ES-I3 (cell line): ENCODE data around the gene KRTAP20-1.

Experiments
- H3K36me3 ChIP-seq: 2 replicates; pipeline ENCODE4 v1.6.1; 2013; ENCODE audit warnings: mild to moderate bottlenecking, low read length, control low read depth, moderate library complexity; ENCODE audit not compliant: insufficient read depth
- H3K4me1 ChIP-seq: 2 replicates; pipeline ENCODE4 v1.6.1; 2013; ENCODE audit warnings: mild to moderate bottlenecking, control low read depth, low read length; ENCODE audit not compliant: insufficient read depth
- H3K9ac ChIP-seq: 2 replicates; pipeline ENCODE4 v1.6.1; 2013; ENCODE audit warnings: low read depth, mild to moderate bottlenecking, low read length, moderate library complexity
- H3K9me3 ChIP-seq: 2 replicates; pipeline ENCODE4 v1.6.1; 2013; ENCODE audit warnings: mild to moderate bottlenecking, low read length, moderate library complexity; ENCODE audit not compliant: control insufficient read depth, insufficient read depth

Gene KRTAP20-1

GRCh38 chr21:30616125-30616524 lies at the start of gene KRTAP20-1:
TSS of gene KRTAP20-1 (plus strand) at chr21:30616425. CDS start at chr21:30616455, 30 bp downstream.
- Histone ChIP-seq H3K9me3 (no peaks in the 10 kb centered on the region), H3K36me3 (no peaks in the 10 kb centered on the region), H3K9ac (no peak within 1 kb of the TSS), H3K4me1 (no peaks in the 10 kb centered on the region)

- no peaks in the 10 kb centered on the region for H3K4me1 ChIP-seq
Observed at GRCh38 chr21:30567617-30568016, 48.6 kb upstream of the KRTAP20-1 start.

GRCh38 chr21:30577766-30578165 lies 38.5 kb upstream of the KRTAP20-1 start:
- no peaks in the 10 kb centered on the region for H3K36me3 ChIP-seq
- no peak overlapping the region for H3K9ac ChIP-seq
- no peaks in the 10 kb centered on the region for H3K4me1 ChIP-seq
- no peaks in the 10 kb centered on the region; the same call in 1 of the 2 replicates for H3K9me3 ChIP-seq

More at GRCh38 chr21:30567617-30568016, 48.6 kb upstream of the KRTAP20-1 start:
- Histone ChIP-seq H3K9me3 (no peaks in the 10 kb centered on the region), H3K9ac (no peak overlapping the region), H3K36me3 (no peaks in the 10 kb centered on the region)

GRCh38 chr21:30579346-30579745 lies 36.9 kb upstream of the KRTAP20-1 start:
- Histone ChIP-seq H3K9me3 (no peaks in the 10 kb centered on the region), H3K36me3 (no peaks in the 10 kb centered on the region), H3K4me1 (no peaks in the 10 kb centered on the region), H3K9ac (no peak overlapping the region)

- H3K9ac ChIP-seq = no peak overlapping the region
- no peaks in the 10 kb centered on the region for H3K9me3 ChIP-seq
Observed at GRCh38 chr21:30580132-30580531, 36.1 kb upstream of the KRTAP20-1 start.

GRCh38 chr21:30582870-30583269 lies 33.4 kb upstream of the KRTAP20-1 start:
- no peaks in the 10 kb centered on the region for H3K36me3 ChIP-seq
- no peaks in the 10 kb centered on the region for H3K9me3 ChIP-seq
- no peaks in the 10 kb centered on the region for H3K4me1 ChIP-seq
- no peak overlapping the region for H3K9ac ChIP-seq

More at GRCh38 chr21:30580132-30580531, 36.1 kb upstream of the KRTAP20-1 start:
- H3K4me1 ChIP-seq = no peaks in the 10 kb centered on the region
- H3K36me3 ChIP-seq = no peaks in the 10 kb centered on the region

GRCh38 chr21:30590297-30590696 lies 25.9 kb upstream of the KRTAP20-1 start, which contains the start of gene KRTAP22-2:
TSS of gene KRTAP22-2 (minus strand) at chr21:30590397.
- Histone ChIP-seq H3K36me3 (no peaks in the 10 kb centered on the region), H3K9ac (no peak within 1 kb of the TSS), H3K4me1 (no peaks in the 10 kb centered on the region), H3K9me3 (no peaks in the 10 kb centered on the region)

- H3K9ac ChIP-seq = no peak within 1 kb of the TSS
- no peaks in the 10 kb centered on the region for H3K4me1 ChIP-seq
- no peaks in the 10 kb centered on the region for H3K9me3 ChIP-seq
- no peaks in the 10 kb centered on the region for H3K36me3 ChIP-seq
Observed at GRCh38 chr21:30592140-30592539, 24.1 kb upstream of the KRTAP20-1 start, which contains the start of gene KRTAP6-3. TSS of gene KRTAP6-3 (plus strand) at chr21:30592440. CDS start at chr21:30592446, 6 bp downstream.

GRCh38 chr21:30598802-30599201 lies 17.4 kb upstream of the KRTAP20-1 start, which contains the start of gene KRTAP6-2:
TSS of gene KRTAP6-2 (minus strand) at chr21:30598902. CDS start at chr21:30598874, 28 bp downstream.
- Histone ChIP-seq H3K36me3 (no peaks in the 10 kb centered on the region), H3K4me1 (no peaks in the 10 kb centered on the region), H3K9ac (no peak within 1 kb of the TSS), H3K9me3 (no peaks in the 10 kb centered on the region)

GRCh38 chr21:30600787-30601186 lies 15.4 kb upstream of the KRTAP20-1 start, which contains the start of gene KRTAP22-1:
TSS of gene KRTAP22-1 (plus strand) at chr21:30601087.
- Histone ChIP-seq H3K9me3 (no peaks in the 10 kb centered on the region), H3K36me3 (no peaks in the 10 kb centered on the region), H3K9ac (no peak within 1 kb of the TSS), H3K4me1 (no peaks in the 10 kb centered on the region)

- Histone ChIP-seq H3K4me1 (no peaks in the 10 kb centered on the region), H3K9me3 (no peaks in the 10 kb centered on the region), H3K9ac (no peak overlapping the region), H3K36me3 (no peaks in the 10 kb centered on the region)
Observed at GRCh38 chr21:30605968-30606367, 10.3 kb upstream of the KRTAP20-1 start.

GRCh38 chr21:30612132-30612531 lies 4.1 kb upstream of the KRTAP20-1 start:
- no peaks in the 10 kb centered on the region for H3K36me3 ChIP-seq
- no peak overlapping the region for H3K9ac ChIP-seq
- H3K9me3 ChIP-seq = no peaks in the 10 kb centered on the region
- no peaks in the 10 kb centered on the region for H3K4me1 ChIP-seq

- Histone ChIP-seq H3K9ac (no peak within 1 kb of the TSS), H3K9me3 (no peaks in the 10 kb centered on the region), H3K4me1 (no peaks in the 10 kb centered on the region), H3K36me3 (no peaks in the 10 kb centered on the region)
Observed at GRCh38 chr21:30613836-30614235, 2.4 kb upstream of the KRTAP20-1 start, which contains the start of gene KRTAP6-1. TSS of gene KRTAP6-1 (minus strand) at chr21:30613930. CDS start at chr21:30613904, 26 bp downstream.

GRCh38 chr21:30615199-30615598 lies 1.0 kb upstream of the KRTAP20-1 start:
- Histone ChIP-seq H3K36me3 (no peaks in the 10 kb centered on the region), H3K9me3 (no peaks in the 10 kb centered on the region), H3K4me1 (no peaks in the 10 kb centered on the region), H3K9ac (no peak overlapping the region)

- H3K9me3 ChIP-seq = no peaks in the 10 kb centered on the region
- H3K4me1 ChIP-seq = no peaks in the 10 kb centered on the region
- no peaks in the 10 kb centered on the region for H3K36me3 ChIP-seq
- H3K9ac ChIP-seq = no peak overlapping the region
Observed at GRCh38 chr21:30620080-30620479, 3.9 kb downstream of the KRTAP20-1 start.
